Chondrocyte (in vitro differentiated cells): ENCODE results near the gene NBEA. TPM values are rescaled to one million over a fixed set of nuclear protein-coding genes. Genes with fewer than 3 reads are reported as not detected.
A peak's percentile ranks its signal among the peaks of the same experiment; 100 is the strongest.

Experiments
- DNase-seq: peaks from one replicate; pipeline ENCODE4 v3.0.0; 2021; ENCODE audit warnings: mixed read lengths, low spot score
- H3K27ac Mint-ChIP-seq: one replicate; pipeline ENCODE4 v1.8.0; 2021; ENCODE audit warnings: mild to moderate bottlenecking, moderate library complexity, mixed read lengths; ENCODE audit not compliant: unreplicated experiment
- H3K27me3 Mint-ChIP-seq: 2 replicates; pipeline ENCODE4 v1.8.0; 2021; ENCODE audit warnings: low read depth, mixed read lengths
- H3K36me3 Mint-ChIP-seq: 2 replicates; pipeline ENCODE4 v1.8.0; 2021; ENCODE audit warnings: low read depth, mixed read lengths
- H3K4me1 Mint-ChIP-seq: 2 replicates; pipeline ENCODE4 v1.8.0; 2021; ENCODE audit warnings: low read depth, mild to moderate bottlenecking, mixed read lengths
- H3K4me3 Mint-ChIP-seq: one replicate; pipeline ENCODE4 v1.8.0; 2021; ENCODE audit warnings: mild to moderate bottlenecking, moderate library complexity, mixed read lengths; ENCODE audit not compliant: unreplicated experiment
- H3K9me3 Mint-ChIP-seq: 2 replicates; pipeline ENCODE4 v1.8.0; 2021; ENCODE audit warnings: low read depth, mixed read lengths
- CTCF ChIP-seq: fragments of 200-600 bp; sonication (generic); IDR thresholded peaks from 2 replicates; pipeline ENCODE4 v1.5.0; 2021; ENCODE audit warnings: antibody characterized with exemption, mild to moderate bottlenecking, moderate library complexity
- total RNA-seq: library from RNA; stranded (reverse); gene quantifications from 3 replicates; pipeline ENCODE4 v1.2.1, GENCODE V29; 2021

The NBEA gene
- total RNA-seq, 1 donor from 2014 or later, result 4.9 TPM

GRCh38 chr13:35720290-35720689 is 778.2 kb downstream of the NBEA start:
- H3K9me3 Mint-ChIP-seq, result no peaks in the 10 kb centered on the region

GRCh38 chr13:35720690-35721554 is 778.9 kb downstream of the NBEA start:
- Mint-ChIP-seq H3K36me3 (no peaks in the 10 kb centered on the region), H3K9me3 (no peaks in the 10 kb centered on the region), H3K27ac (peak overlapping the region; percentile 15), H3K4me3 (peak overlapping the region; percentile 28), H3K27me3 (no peaks in the 10 kb centered on the region), H3K4me1 (peaks cover 21% of the 10 kb centered on the region)
- peak; percentile 100 for TF ChIP-seq CTCF
- no peak for DNase-seq

More at GRCh38 chr13:35720290-35720689, 778.2 kb downstream of the NBEA start:
- Mint-ChIP-seq H3K36me3 (no peaks in the 10 kb centered on the region), H3K4me1 (peaks cover 21% of the 10 kb centered on the region), H3K27ac (no peak overlapping the region), H3K4me3 (no peak overlapping the region), H3K27me3 (no peaks in the 10 kb centered on the region)
- TF ChIP-seq CTCF, result no peak
- no peak for DNase-seq
